Superior temporal gyrus (tissue), 1 donor: Measurements from ENCODE around the gene PSMB10.
"Not testable (repeated sequence)": the region's sequence is repeated elsewhere in the genome, so short reads cannot be mapped to it uniquely, and the experiment has no call there.

ENCODE experiments used
- DNase-seq: peaks from one replicate; pipeline ENCODE4 v3.0.0-alpha.2; 2016; ENCODE audit errors: extremely low spot score

PSMB10 gene

GRCh38 chr16:67936124-67936879, at the start of gene PSMB10:
PSMB10 (minus strand) TSS chr16:67936850; CDS start chr16:67936749, 101 bp downstream.
- peak; percentile 40 for DNase-seq

GRCh38 chr16:67982011-67982696, 45.5 kb upstream of the PSMB10 start:
- DNase-seq: no peak

- DNase-seq: no peak
Observed at GRCh38 chr16:67979955-67980678, 43.5 kb upstream of the PSMB10 start, which contains the start of gene DPEP3. DPEP3 (minus strand) TSS chr16:67980499; CDS start chr16:67980380, 119 bp downstream.

- no peak for DNase-seq
Observed at GRCh38 chr16:67977469-67978227, 41.0 kb upstream of the PSMB10 start.

GRCh38 chr16:67977005-67977404, 40.4 kb upstream of the PSMB10 start:
- DNase-seq: no peak

- no peak for DNase-seq
Observed at GRCh38 chr16:67976205-67976604, 39.6 kb upstream of the PSMB10 start.

- no peak for DNase-seq
Observed at GRCh38 chr16:67975321-67976105, 38.9 kb upstream of the PSMB10 start.

- not testable (repeated sequence) for DNase-seq
Observed at GRCh38 chr16:67972285-67972684, 35.6 kb upstream of the PSMB10 start.

GRCh38 chr16:67971111-67971510, 34.5 kb upstream of the PSMB10 start:
- no peak for DNase-seq

- DNase-seq: no peak
Observed at GRCh38 chr16:67969254-67970039, 32.8 kb upstream of the PSMB10 start.

GRCh38 chr16:67968400-67969253, 32.0 kb upstream of the PSMB10 start, which contains the start of gene SLC12A4:
SLC12A4 (minus strand) TSS chr16:67968637; CDS start chr16:67968553, 84 bp downstream.
- DNase-seq: no peak

GRCh38 chr16:67967958-67968399, 31.3 kb upstream of the PSMB10 start:
- DNase-seq: no peak

- DNase-seq: no peak
Observed at GRCh38 chr16:67967183-67967957, 30.7 kb upstream of the PSMB10 start.

- DNase-seq: no peak
Observed at GRCh38 chr16:67966549-67967182, 30.0 kb upstream of the PSMB10 start.

GRCh38 chr16:67965668-67966548, 29.3 kb upstream of the PSMB10 start:
- DNase-seq: no peak

- DNase-seq: no peak
Observed at GRCh38 chr16:67964477-67965131, 28.0 kb upstream of the PSMB10 start.
